Mammary epithelial cell (primary cell): ENCODE measurements around the gene GLB1L3.

Experiments used
- EZH2 ChIP-seq: IDR thresholded peaks from 2 replicates; pipeline ENCODE4 v1.6.1; 2012; ENCODE audit warnings: low read length, inconsistent platforms, borderline replicate concordance
- TF ChIP-seq, protein P1 (sequence below), 2 donors: IDR thresholded peaks in 1 of 2; conservative IDR thresholded peaks in 1 of 2; 2 replicates each; pipeline ENCODE4 v1.5.1; 2011 to 2012; ENCODE audit warnings: inconsistent platforms in 2 of 2, low read length in 2 of 2, mild to moderate bottlenecking in 2 of 2, control low read depth in 1 of 2, low read depth in 1 of 2; ENCODE audit not compliant: insufficient read depth in 1 of 2; ENCODE audit errors: extremely low read depth in 1 of 2

DNA sequence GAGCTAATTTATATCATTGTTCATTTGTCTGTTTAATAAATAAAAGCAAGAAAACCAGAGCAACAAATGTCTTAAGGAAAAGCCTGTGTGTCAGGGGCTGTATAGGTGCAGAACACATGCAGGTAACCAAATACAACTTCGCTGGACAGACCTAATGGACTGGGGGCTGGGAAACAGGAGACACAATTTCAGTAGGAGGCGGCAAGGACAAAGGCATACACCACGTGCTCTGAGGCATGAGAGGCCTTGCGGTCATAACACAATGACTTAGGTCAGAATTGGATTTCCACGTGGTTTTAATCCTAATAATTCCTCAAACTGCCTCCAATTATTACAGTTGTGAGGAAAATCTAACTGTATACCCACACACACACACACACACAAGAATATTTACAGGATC is 8.7 kb upstream of the GLB1L3 start:
- TF ChIP-seq, protein P1, sequence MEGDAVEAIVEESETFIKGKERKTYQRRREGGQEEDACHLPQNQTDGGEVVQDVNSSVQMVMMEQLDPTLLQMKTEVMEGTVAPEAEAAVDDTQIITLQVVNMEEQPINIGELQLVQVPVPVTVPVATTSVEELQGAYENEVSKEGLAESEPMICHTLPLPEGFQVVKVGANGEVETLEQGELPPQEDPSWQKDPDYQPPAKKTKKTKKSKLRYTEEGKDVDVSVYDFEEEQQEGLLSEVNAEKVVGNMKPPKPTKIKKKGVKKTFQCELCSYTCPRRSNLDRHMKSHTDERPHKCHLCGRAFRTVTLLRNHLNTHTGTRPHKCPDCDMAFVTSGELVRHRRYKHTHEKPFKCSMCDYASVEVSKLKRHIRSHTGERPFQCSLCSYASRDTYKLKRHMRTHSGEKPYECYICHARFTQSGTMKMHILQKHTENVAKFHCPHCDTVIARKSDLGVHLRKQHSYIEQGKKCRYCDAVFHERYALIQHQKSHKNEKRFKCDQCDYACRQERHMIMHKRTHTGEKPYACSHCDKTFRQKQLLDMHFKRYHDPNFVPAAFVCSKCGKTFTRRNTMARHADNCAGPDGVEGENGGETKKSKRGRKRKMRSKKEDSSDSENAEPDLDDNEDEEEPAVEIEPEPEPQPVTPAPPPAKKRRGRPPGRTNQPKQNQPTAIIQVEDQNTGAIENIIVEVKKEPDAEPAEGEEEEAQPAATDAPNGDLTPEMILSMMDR (conservative IDR thresholded peaks at IDR 0.05 in 1 of 2, IDR thresholded peaks at IDR 0.05 in 1 of 2; ENCODE audit: extremely low read depth in 1 of 2, insufficient read depth in 1 of 2, low read depth in 1 of 2, low read length in 2 of 2) = no peak
- no peak for TF ChIP-seq EZH2
